ENCODE results near the gene TMEM132C.

TMEM132C gene

DNA sequence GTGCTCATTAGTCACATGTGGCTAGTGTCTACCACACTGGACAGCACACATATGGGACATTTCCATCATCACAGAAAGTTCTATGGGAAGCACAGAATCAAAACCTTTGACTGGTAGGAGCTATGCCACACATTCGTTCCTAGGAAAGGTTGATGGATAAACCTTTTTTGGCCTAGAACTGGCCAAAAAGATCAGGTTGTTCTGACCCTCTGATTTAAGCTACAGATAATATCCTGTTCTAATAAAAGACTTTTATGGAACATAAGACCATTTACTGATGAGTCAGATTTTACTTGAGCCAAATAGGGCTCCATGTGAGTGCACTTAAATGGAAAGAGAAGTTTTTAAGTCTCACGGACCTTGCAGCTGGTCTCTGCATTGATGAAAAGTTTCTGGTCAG, 413.6 kb downstream of the TMEM132C start:
- DNase-seq: no peak

DNA sequence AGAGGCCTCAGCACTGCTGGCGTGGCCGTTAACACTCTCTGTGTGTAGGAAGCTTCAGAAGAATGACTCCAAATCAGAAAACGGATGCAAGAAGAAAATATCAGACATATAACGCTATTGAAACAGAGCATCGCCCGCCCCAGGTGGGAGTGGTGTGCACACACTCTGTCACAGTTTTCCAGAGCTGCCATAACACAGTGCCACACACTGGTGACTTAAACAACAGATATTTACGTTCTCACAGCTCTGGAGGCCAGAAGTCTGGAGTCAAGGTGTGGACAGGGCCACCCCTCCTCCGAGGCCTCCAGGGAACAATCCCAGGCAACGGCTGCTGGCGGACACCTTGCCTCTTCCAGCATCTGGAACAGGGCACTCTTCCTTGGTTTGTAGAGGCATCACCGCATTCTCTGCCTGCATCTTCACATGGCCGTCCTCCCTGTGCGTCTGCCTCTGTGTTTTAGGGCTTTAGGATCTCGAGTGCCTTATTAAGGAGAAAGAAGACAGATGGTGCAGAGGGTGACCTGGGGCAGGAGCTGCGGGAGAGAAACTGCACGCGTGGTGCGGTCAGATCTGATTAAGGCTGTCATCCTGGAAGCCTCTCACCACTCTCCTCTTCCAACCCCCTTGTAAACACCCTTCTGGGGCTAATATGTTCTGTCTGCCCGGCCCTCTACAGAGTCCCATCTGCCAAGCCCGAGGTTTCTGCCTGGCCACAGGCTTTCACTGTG, 415.7 kb downstream of the TMEM132C start:
- no peak for DNase-seq

DNA sequence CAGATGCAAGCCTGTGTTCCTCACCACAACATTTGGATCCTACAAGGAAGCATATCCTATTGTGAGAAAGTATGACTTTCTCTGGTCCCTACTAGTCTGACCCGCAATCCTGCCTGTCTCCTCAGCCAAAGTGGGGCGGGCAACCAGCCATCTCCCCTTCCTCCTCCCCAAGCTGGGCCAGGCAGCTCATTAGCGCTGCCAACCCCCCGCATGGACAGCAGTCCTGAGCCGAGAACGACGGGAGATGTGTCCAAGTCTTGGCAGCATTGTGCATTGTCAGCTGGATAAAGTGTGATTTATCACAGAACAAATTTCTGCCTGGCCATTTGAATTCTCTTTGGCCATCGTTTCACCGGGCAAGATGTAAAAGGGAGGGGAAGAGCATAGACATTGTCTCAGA, 417.4 kb downstream of the TMEM132C start:
- DNase-seq: no peak

DNA sequence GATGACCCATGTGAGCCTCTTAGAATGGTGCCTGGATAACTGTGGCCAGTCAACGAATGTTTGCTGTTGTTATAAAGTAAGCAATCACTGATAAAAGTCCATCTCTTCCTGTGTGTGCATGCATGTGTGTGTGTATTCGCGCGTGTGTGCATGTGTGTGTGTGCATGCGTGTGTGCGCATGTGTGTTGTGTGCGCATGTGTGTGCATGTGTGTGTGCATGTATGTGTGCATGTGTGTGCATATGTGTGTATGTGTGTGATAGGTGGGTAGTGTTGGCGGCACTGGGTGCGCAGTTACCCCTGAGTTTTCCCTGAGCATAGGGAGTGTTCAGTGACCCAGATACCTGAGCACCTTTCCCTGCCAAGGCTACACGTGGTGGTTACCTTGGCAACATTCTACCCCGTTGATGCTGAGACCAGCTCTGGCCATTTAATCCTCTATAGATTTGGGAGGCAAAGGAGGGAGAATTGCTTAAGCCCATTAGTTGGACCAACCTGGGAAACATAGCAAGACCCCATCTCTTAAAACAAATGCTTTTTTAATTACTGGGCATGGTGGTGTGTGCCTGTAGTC, 419.0 kb downstream of the TMEM132C start:
- DNase-seq: no peak

DNA sequence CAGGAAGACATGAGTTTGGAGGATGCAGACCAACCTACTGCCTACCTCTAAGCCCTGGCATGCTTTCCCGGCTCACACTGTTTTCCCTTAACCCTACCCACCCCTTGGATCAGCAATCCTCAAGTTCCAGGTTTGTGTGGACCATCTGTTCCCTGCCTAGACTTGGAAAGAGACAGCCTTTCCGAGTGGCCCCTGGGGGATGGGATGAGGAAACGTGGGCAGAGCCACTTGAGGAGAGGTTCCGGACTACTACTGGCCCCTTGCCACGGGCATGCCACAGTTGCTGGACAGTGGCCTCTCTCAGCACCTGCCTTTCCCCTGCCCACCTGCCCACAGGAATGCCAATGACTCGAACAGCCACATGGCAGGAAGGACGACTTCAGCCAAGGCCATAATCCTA, 420.9 kb downstream of the TMEM132C start:
- no peak for DNase-seq

DNA sequence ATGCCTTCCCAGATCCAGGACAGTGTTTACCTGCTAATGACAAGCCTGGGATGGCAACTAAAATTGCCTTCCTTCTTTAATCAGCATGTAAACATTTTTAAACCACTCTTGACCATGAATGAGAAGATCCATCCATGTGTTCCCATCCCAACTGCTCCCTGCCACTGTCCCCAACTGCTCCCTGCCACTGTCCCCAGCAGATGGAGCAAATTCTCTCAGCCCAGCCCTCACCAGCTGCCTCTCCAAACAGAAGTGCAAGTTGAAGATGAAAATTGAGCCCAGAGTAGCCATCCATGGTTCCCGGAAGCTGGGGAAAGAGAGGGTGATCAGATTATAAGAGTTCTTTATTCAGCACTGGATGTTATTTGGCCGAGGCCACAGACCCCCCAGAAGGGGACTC, 423.7 kb downstream of the TMEM132C start:
- DNase-seq: no peak

DNA sequence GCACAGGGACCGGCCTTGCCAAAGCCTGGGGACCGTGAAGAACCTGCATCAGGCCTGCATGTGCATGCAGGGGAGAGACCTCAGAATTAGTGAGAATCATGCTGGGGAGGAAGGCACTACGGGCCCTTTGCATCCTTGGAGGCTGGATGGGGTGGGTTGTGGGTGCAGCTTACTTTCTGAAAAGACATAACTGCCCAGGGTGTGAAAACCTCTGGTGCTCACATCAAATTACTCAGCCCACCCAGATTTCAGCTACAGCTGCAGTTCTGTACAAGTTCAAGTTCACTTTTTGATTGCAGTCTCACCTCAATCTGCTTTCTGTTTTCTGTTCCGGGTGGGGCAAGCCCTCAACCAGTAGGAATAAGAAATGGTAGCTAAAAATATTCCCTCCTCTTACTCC, 426.1 kb downstream of the TMEM132C start:
- no peak for DNase-seq

DNA sequence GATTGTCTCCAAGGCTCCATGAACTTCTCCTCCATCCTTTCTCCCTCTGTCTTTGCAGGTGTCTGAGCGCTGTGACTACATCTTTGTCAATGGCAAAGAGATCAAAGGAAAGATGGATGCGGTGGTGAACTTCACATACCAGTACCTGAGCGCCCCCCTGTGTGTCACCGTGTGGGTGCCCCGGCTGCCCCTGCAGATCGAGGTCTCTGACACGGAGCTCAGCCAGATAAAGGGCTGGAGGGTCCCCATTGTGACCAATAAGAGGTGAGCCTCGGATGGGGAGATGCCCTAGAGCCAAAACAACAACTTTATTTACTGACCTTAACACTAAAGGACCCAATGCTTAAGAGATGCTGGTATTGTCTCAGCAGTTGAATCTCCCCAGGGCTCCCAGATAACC, 426.8 kb downstream of the TMEM132C start:
- no peak for DNase-seq

DNA sequence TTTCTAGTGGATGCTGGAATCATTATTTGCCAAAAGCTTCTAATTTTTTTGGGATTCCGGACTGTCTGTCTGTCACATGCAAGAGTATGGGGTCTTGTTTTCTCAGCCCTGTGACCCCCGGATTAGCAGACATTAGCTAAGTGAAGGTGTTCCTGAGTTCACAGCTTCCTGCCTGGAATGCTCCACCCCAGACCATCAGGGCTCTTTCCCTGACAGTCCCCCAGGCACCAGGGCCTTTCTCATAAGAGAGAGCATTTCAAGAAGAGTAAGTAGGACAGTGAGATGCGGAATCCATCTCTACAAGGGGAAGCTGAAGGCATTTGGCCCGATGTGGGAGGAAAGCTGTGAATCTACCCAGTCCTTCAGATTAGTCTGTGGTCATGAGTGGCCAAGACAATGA, 427.5 kb downstream of the TMEM132C start:
- no peak for DNase-seq

DNA sequence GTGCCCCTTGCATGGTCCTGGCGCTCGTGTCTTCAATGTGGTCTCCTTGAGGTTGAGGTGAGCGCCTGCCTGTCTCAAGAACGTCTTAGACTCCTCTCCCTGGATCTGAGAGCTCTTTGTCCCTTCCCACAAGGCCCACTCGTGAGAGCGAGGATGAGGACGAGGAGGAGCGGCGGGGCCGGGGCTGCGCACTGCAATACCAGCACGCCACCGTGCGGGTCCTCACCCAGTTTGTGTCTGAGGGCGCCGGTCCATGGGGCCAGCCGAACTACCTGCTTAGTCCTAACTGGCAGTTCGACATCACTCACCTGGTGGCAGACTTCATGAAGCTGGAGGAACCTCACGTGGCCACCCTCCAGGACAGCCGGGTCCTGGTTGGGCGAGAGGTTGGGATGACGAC, 428.7 kb downstream of the TMEM132C start:
- DNase-seq: no peak

DNA sequence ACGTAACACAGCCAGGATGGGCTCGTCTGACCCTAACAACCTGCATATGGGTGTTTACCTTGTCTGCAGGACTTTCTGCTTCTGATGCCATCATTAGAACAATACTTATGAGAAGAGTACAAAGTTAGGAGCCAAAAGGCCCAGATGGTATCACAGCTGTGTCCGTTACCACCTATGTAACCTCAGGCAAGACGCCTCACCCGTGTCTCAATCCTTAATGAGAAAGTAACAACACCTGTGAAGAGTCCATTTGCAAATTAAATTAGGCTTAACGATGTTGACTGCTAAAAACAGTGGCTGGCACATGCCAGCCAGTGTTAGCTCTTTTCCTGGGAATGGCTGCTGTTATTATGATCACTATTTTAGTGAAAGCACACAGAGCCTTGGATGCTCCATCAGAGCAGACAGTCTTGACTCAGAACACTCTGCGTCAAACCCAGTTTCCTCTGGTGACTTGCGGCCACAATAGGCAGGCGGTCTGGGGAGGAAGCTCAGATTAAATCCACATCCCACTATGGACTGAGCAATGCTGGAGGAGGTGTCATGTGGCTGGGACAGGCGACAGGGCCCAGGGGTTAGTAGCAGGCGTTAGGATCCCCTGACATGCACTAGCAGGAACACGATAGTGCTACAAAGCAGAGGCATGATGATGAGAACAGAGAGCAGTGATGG, 431.5 kb downstream of the TMEM132C start:
- no peak for DNase-seq

DNA sequence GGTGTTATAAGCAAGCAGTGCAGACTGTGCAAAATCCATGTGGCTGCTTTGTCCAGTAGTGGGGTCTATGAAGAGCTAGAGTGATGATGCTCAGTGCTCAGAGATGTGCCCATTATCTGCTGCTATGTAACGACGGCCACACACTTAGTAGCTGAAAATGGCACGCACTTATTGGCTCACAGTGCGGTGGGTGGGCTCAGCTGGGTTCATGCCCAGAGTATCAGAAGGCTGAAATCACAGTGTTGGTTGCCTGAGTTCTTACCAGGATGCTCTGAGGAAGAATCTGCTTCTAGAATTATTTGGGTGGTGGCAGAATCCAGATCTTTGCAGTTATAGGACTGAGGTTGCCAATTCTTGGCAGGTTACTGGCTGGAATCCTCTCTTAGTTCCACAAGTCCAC, 432.1 kb downstream of the TMEM132C start:
- DNase-seq: no peak

DNA sequence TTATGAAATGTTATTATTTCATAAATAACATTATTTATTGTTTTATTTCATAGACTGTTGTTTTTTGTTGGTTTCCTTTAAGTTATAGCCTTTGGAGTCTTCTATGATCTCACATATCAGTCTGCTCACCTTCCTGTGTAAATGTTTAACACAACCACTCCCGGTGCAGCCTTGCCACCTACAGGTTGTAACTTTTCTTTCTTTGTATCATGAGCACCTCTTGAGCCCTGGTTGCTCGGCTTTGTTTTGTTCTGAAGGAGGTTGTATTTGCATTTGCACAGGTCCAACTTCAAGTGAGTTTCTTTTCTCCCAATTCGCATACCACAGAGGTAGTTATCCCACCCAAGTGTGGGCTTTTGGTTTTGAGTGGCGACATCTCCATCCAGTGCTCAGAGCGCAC, 435.4 kb downstream of the TMEM132C start:
- no peak for DNase-seq

DNA sequence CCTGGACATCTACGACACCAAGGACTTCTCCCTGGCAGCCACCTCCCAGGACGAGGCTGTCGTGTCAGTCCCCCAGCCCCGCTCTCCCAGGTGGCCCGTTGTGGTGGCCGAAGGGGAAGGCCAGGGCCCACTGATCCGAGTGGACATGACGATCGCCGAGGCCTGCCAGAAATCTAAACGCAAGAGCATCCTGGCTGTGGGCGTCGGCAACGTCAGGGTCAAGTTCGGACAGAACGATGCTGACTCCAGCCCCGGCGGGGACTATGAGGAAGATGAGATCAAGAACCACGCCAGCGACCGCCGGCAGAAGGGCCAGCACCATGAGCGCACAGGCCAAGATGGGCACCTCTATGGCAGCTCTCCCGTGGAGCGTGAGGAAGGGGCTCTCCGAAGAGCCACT, 438.2 kb downstream of the TMEM132C start:
- no peak for DNase-seq

DNA sequence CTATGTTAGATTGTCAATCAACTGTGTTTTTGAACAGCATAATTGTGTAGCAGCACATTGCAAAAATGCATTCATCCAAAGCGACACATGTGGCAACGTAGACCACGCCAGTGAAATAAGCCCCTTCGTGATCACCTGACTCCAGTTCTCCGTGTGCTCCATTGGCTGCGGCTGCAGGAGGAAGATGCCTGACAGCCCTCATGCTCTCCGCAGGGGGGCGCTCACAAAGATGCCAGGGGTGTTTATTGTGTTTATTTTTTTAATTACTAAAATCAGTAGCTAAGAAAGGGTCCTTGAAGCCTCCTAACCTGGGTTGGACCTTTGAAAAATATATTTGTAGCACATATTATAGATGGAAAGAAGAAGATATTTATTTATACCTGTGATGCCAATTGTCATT, 440.5 kb downstream of the TMEM132C start:
- DNase-seq: no peak

DNA sequence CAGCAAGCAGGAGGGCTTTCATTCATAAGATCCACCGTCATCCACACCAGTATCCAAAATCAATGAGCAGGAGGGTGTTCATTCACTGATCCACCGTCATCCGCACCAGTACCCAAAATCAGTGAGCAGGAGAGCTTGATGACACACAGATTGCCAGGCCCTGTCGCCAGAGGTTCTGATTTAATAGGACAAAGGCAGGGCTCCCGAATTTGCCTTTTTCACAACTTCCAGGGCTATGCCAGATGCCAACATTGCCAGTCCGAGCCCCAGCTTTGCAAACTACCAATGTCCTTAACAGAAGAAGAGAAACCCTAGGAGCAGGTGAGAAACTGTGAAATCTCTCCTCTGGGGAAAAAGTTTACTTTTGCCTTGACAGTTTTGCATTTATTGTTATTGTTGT, 441.8 kb downstream of the TMEM132C start:
- no peak for DNase-seq

DNA sequence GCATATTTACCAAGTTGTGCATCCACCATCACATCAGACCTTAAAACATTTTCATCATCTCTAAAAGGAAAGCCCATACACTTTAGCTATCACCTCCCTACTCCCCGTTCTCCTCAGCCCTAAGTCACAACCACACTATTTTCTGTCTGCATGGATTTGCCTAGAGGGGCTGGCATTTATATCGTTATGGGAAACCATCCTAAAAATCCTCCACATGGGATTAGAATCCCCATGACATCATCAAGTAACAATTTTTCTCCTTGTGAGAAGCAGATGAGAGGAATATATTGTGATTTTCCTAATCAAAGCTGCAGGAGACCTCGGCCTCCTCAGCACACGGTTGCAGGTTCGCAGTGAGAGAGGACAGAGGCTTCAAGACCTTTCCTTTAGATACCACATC, 442.7 kb downstream of the TMEM132C start:
- no peak for DNase-seq

DNA sequence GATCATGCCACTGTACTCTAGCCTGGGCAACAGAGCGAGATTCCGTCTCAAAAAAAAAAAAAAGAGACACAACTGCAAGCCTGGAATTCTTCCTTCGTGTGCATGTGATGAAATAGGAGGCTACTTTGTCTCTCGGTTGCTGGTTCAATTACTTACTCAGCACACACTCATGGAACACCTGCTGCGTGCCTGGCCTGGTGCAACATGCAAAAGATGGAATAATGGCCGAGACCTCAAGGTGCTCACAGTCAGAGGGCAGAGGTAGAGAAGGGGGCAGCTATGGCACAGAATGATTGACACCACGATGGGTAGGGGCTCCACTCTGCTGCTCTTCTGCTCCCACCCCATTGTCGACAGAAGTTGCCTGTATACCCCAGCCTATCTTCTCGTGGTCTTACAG, 444.5 kb downstream of the TMEM132C start:
- DNase-seq: no peak

DNA sequence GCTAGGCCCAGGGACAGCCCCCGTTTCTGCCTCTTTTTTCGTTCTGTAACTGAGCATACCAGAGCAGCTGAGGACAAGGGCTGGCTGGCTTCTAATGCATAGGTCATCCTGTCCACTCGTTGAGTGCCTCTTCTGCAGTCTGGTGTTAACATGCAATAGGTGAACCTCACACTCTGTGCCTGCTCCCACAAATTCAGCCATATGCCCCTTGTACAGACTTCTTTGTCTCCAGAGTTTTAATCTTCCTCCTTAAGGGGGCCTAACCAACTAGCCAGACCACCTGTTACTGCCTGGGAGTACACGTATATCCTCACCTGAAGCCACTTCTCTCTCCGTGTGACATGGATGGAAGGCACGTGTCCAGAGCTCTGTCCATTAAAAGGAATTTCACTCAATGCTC, 445.7 kb downstream of the TMEM132C start:
- no peak for DNase-seq

DNA sequence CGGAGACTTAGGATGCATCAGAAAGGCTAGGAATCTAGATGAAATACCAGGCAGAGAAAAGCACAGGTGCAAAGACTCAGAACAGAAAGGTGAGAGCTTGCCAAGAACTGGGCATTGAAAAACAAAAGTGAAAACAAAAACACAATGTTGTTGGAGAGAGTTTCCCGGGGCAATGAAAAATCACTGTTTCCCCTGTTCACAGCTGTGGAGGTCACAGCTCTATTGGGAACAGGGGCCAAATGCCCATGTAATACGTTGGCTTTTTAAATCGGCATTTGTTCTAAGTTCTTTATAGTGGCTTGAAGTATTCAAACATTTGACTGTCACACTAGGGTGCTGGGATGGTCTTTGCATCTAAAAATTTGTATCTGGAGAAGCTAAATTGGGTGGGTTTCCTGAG, 448.5 kb downstream of the TMEM132C start:
- no peak for DNase-seq

DNA sequence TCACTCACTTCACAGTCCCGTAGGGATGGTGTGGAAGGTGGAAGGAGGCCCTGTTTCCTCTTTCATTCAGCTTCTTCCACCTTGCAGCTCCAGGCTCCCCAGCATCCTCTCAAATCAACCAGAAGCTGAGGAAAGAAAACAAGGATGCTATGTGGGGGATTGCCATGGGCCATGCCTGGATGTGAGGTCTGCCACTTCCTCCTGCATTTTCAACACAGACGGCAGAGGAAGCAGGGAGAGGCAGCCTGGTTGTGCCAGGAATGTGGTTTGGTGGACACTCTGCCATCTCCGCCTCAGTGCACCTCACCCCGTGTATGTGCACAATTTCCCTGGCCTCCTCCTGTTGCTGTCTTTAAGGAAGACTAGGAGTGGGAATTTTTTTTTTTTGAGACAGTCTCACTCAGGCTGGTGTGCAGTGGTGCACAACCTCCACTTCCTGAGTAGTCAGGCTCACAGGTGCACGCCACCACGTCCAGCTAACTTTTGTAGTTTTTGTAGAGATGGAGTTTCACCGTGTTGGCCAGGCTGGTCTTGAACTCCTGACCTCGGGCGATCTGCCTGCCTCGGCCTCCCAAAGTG, 457.6 kb downstream of the TMEM132C start:
- DNase-seq: no peak

DNA sequence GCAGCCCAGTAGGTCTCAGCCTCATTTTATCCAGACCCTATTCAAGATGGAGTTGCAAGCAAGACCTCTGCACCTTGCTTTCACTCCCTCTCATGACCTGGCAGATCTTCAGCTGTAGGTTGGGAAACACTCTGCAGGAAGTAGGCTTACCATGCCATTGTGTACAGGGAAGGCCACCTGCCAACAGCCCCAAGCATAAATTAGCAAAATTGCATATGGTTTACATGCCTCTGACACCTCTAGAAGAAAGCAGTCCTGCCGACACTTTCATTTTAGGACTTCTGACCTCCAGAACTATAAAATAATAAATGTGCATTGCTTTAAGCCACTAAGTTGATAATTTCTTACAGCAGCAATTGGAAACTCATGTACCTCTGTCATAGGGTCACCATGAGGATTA, 459.9 kb downstream of the TMEM132C start:
- DNase-seq: no peak

DNA sequence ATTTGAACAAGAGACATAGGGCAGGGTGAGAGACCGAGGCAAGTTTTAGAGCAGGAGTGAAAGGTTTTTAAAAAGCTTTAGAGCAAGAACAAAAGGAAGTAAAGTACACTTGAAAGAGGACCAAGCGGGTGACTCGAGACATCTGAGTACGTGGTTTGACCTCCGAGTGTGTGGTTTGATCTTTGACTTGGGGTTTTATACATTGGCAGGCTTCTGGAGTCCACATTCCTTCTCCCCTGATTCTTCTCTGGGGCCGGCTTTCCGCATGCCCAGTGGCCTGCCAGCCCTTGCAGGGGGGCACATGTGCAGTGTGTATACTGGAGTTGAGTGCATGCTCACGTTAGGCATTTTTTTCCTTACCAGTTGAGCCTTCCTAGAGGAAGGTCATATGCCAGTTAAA, 460.5 kb downstream of the TMEM132C start:
- DNase-seq: no peak

DNA sequence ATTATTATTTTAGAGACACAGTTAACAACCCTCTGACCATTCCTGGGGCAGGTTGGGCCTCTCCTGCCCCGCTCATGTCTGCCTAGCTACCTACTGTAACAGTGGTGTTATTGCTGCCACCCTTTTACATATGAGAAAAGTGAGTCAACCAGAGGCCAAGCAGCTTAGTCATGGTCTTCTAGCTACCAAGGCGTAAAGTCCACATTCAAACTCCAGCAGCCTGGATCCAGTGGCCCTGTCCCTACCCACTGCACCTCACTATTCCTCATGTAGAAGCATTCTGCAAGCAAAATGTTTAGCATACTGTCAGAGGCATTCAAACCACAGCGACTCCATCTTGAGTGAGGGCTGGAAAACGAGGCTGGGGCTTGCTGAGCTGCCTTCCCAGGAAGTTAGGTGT, 461.0 kb downstream of the TMEM132C start:
- no peak for DNase-seq
